Measurements from ENCODE around the gene PTGDS.

The PTGDS gene

GRCh38 chr9:136973618-136974617 is 3.4 kb upstream of the PTGDS start:
- no peaks in the 10 kb centered on the region for H3K27me3 Mint-ChIP-seq
- no peak overlapping the region for H3K4me3 Mint-ChIP-seq
- no peak overlapping the region for H3K27ac Mint-ChIP-seq
- no peaks in the 10 kb centered on the region for H3K9me3 Mint-ChIP-seq
- no peaks in the 10 kb centered on the region for H3K36me3 Mint-ChIP-seq
- peaks cover 7% of the 10 kb centered on the region for H3K4me1 Mint-ChIP-seq

- Mint-ChIP-seq H3K9me3 (no peaks in the 10 kb centered on the region), H3K36me3 (no peaks in the 10 kb centered on the region), H3K4me3 (no peak overlapping the region), H3K27ac (no peak overlapping the region), H3K27me3 (no peaks in the 10 kb centered on the region), H3K4me1 (peaks cover 7% of the 10 kb centered on the region)
These were observed 2.3 kb upstream of the PTGDS start for GRCh38 chr9:136974817-136975535.

GRCh38 chr9:136975644-136976043 is 1.7 kb upstream of the PTGDS start:
- Mint-ChIP-seq H3K4me3 (no peak overlapping the region), H3K36me3 (no peaks in the 10 kb centered on the region), H3K4me1 (peaks cover 7% of the 10 kb centered on the region), H3K27ac (no peak overlapping the region), H3K9me3 (no peaks in the 10 kb centered on the region), H3K27me3 (no peaks in the 10 kb centered on the region)

- Mint-ChIP-seq H3K27me3 (no peaks in the 10 kb centered on the region), H3K36me3 (no peaks in the 10 kb centered on the region), H3K9me3 (no peaks in the 10 kb centered on the region), H3K4me3 (no peak overlapping the region), H3K4me1 (peaks cover 7% of the 10 kb centered on the region), H3K27ac (no peak overlapping the region)
These were observed 357 bp downstream of the PTGDS start for GRCh38 chr9:136977649-136978072.

GRCh38 chr9:136978073-136978864 is 965 bp downstream of the PTGDS start:
- Mint-ChIP-seq H3K4me1 (peaks cover 7% of the 10 kb centered on the region), H3K36me3 (no peaks in the 10 kb centered on the region), H3K27ac (no peak overlapping the region), H3K9me3 (no peaks in the 10 kb centered on the region), H3K27me3 (no peaks in the 10 kb centered on the region), H3K4me3 (no peak overlapping the region)

GRCh38 chr9:136978865-136979544 is 1.7 kb downstream of the PTGDS start:
- H3K4me1 Mint-ChIP-seq: peaks cover 10% of the 10 kb centered on the region
- peaks cover 3% of the 10 kb centered on the region for H3K27me3 Mint-ChIP-seq
- no peaks in the 10 kb centered on the region for H3K9me3 Mint-ChIP-seq
- no peak overlapping the region for H3K4me3 Mint-ChIP-seq
- H3K27ac Mint-ChIP-seq: no peak overlapping the region
- H3K36me3 Mint-ChIP-seq: no peaks in the 10 kb centered on the region

GRCh38 chr9:136979769-136980587 is 2.7 kb downstream of the PTGDS start:
- H3K4me3 Mint-ChIP-seq: no peak overlapping the region
- no peaks in the 10 kb centered on the region for H3K9me3 Mint-ChIP-seq
- H3K36me3 Mint-ChIP-seq: no peaks in the 10 kb centered on the region
- peaks cover 4% of the 10 kb centered on the region for H3K27me3 Mint-ChIP-seq
- H3K4me1 Mint-ChIP-seq: peaks cover 8% of the 10 kb centered on the region
- no peak overlapping the region for H3K27ac Mint-ChIP-seq

GRCh38 chr9:136980669-136981478 is 3.6 kb downstream of the PTGDS start:
- Mint-ChIP-seq H3K27ac (no peak overlapping the region), H3K36me3 (no peaks in the 10 kb centered on the region), H3K4me3 (no peak overlapping the region), H3K4me1 (peaks cover 3% of the 10 kb centered on the region), H3K9me3 (no peaks in the 10 kb centered on the region), H3K27me3 (peaks cover 4% of the 10 kb centered on the region)

- H3K27ac Mint-ChIP-seq: no peak overlapping the region
- H3K4me1 Mint-ChIP-seq: peaks cover 3% of the 10 kb centered on the region
- H3K9me3 Mint-ChIP-seq: no peaks in the 10 kb centered on the region
- peaks cover 4% of the 10 kb centered on the region for H3K27me3 Mint-ChIP-seq
- no peak overlapping the region for H3K4me3 Mint-ChIP-seq
- no peaks in the 10 kb centered on the region for H3K36me3 Mint-ChIP-seq
These were observed 4.4 kb downstream of the PTGDS start for GRCh38 chr9:136981588-136982231.

- Mint-ChIP-seq H3K27ac (peak within 1 kb of the TSS; percentile 12), H3K27me3 (peaks cover 4% of the 10 kb centered on the region), H3K9me3 (no peaks in the 10 kb centered on the region), H3K4me1 (peaks cover 3% of the 10 kb centered on the region), H3K4me3 (no peak within 1 kb of the TSS), H3K36me3 (no peaks in the 10 kb centered on the region)
These were observed 5.1 kb downstream of the PTGDS start, which contains the start of gene LCNL1 for GRCh38 chr9:136982232-136983051. Gene LCNL1 (plus strand): TSS chr9:136982993. CDS start chr9:136983587, 594 bp downstream.

GRCh38 chr9:136983167-136983566 is 5.9 kb downstream of the PTGDS start:
- Mint-ChIP-seq H3K27me3 (peaks cover 4% of the 10 kb centered on the region), H3K9me3 (no peaks in the 10 kb centered on the region), H3K4me3 (no peak overlapping the region), H3K36me3 (no peaks in the 10 kb centered on the region), H3K27ac (no peak overlapping the region), H3K4me1 (peaks cover 3% of the 10 kb centered on the region)

GRCh38 chr9:136983656-136984314 is 6.5 kb downstream of the PTGDS start:
- Mint-ChIP-seq H3K27me3 (peaks cover 4% of the 10 kb centered on the region), H3K9me3 (no peaks in the 10 kb centered on the region), H3K4me3 (no peak overlapping the region), H3K4me1 (peaks cover 3% of the 10 kb centered on the region), H3K27ac (no peak overlapping the region), H3K36me3 (no peaks in the 10 kb centered on the region)

All from activated naive CD4-positive, alpha-beta T cell treated with anti-CD3 and anti-CD28 coated beads, Interleukin-2, amount 50 U/mL, for 24 hours (primary cell).